Activated B cell treated with CpG ODN at 0.5 μM for 24 hours (primary cell): ENCODE measurements around the gene TSPAN13. TPM values are rescaled to one million over a fixed set of nuclear protein-coding genes. Genes with fewer than 3 reads are reported as not detected.

ENCODE experiments used
- ATAC-seq: fragments of 200-7000 bp; cut with Tn5 transposase; one replicate; pipeline ENCODE4 v1.10.0; 2021; ENCODE audit warnings: low read depth, mild to moderate bottlenecking, moderate library complexity
- CTCF ChIA-PET: fragments of 350-600 bp; sonication (Branson Sonifier 250); formaldehyde crosslinking; loops from one replicate; lab custom pipeline; 2021; ENCODE audit warnings: antibody characterized with exemption; lab: Charles Lee
- POLR2A ChIA-PET: fragments of 350-600 bp; sonication (Branson Sonifier 250); formaldehyde crosslinking; loops from one replicate; lab custom pipeline; 2021; ENCODE audit warnings: antibody characterized with exemption; lab: Charles Lee
- DNase-seq: peaks from one replicate; pipeline ENCODE4 v3.0.0; 2022
- H3K27ac Mint-ChIP-seq: one replicate; pipeline ENCODE4 v1.8.0; 2020; ENCODE audit warnings: mixed read lengths
- H3K27me3 Mint-ChIP-seq: one replicate; pipeline ENCODE4 v1.8.0; 2021; ENCODE audit warnings: mixed read lengths
- H3K36me3 Mint-ChIP-seq: one replicate; pipeline ENCODE4 v1.8.0; 2021; ENCODE audit warnings: low read depth, mixed read lengths
- H3K4me1 Mint-ChIP-seq: one replicate; pipeline ENCODE4 v1.8.0; 2021; ENCODE audit warnings: mixed read lengths
- H3K4me3 Mint-ChIP-seq: one replicate; pipeline ENCODE4 v1.8.0; 2020; ENCODE audit warnings: mild to moderate bottlenecking, mixed read lengths
- H3K9me3 Mint-ChIP-seq: one replicate; pipeline ENCODE4 v1.8.0; 2020; ENCODE audit warnings: mixed read lengths
- intact Hi-C: fragments of 100-400 bp; cut with micrococcal nuclease; formaldehyde crosslinking; loops from one replicate; pipeline ENCODE4 v1.15.1; 2024
- total RNA-seq: library from RNA; stranded (reverse); gene quantifications from 2 replicates; pipeline ENCODE4 v1.2.3, GENCODE V29; 2022
- TF ChIP-seq, protein P1 (sequence below): fragments of 200-600 bp; IDR thresholded peaks from one replicate; pipeline ENCODE4 v1.8.0; 2022; ENCODE audit warnings: antibody characterized with exemption, mild to moderate bottlenecking

The TSPAN13 gene
- total RNA-seq, 1 donor from 2014 or later, result 15.1 TPM

DNA sequence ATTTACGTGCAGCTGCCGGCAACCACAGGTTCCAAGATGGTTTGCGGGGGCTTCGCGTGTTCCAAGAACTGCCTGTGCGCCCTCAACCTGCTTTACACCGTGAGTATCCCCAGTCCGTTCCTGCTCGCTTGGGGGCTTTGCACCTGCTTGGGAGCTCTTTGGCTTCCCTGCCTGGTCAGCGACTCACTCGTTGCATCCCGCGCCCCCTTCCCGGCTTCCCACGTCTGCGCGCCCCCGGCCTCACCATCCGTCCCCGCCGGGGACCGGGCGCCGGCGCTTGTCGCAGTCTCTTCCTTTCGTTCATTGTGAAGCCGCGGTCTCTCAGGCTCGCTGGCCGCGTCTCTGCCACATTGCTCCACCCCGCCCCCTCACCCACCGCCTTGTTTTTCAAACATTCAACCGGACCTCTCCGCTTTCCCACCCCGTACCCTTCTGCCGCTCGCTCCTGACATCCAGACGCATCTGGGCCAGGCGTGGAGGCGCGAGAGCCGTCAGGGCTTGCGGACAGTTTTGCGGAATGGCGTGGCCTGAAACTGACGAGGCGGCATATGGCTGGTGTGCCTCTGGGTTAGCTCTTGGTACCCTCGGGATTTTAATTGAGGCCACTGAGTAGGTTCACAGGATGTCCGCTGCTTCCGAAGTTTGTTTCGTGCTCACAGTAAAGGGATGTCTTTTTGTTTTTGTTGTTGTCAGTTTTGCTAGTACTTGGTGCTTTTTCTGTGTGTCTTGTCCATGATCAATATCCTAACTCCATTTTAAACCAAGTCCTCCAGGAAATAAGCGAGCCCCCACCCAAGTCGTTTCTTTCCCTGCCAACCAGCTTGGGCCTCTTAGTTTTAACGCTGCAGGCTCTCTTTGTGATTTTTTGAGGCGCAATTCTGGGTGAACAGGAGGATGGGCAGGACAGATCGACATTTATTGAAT, 639 bp downstream of the TSPAN13 start:
- Mint-ChIP-seq H3K27ac (peak overlapping the region; percentile 84), H3K4me1 (peaks cover 53% of the 10 kb centered on the region), H3K27me3 (no peaks in the 10 kb centered on the region), H3K36me3 (peaks cover 3% of the 10 kb centered on the region), H3K4me3 (peak overlapping the region; percentile 88), H3K9me3 (no peaks in the 10 kb centered on the region)
- DNase-seq, result peak; percentile 44
- intact Hi-C loops, result loop anchor here (1.0 to 10.0 kb wide), 4 partner anchors 108 to 1751 kb away; partner anchors contain the start of genes BZW2 and CRPPA
- POLR2A ChIA-PET, result interaction anchor here (0.7 to 2.2 kb wide), 5 partner anchors 9 to 544 kb away, joined by 3 to 8 read pairs (median 5); partner anchors contain the start of genes AHR, ANKMY2 and BZW2
- TF ChIP-seq, protein P1, sequence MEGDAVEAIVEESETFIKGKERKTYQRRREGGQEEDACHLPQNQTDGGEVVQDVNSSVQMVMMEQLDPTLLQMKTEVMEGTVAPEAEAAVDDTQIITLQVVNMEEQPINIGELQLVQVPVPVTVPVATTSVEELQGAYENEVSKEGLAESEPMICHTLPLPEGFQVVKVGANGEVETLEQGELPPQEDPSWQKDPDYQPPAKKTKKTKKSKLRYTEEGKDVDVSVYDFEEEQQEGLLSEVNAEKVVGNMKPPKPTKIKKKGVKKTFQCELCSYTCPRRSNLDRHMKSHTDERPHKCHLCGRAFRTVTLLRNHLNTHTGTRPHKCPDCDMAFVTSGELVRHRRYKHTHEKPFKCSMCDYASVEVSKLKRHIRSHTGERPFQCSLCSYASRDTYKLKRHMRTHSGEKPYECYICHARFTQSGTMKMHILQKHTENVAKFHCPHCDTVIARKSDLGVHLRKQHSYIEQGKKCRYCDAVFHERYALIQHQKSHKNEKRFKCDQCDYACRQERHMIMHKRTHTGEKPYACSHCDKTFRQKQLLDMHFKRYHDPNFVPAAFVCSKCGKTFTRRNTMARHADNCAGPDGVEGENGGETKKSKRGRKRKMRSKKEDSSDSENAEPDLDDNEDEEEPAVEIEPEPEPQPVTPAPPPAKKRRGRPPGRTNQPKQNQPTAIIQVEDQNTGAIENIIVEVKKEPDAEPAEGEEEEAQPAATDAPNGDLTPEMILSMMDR, result no peak
- peak; percentile 27 for ATAC-seq
- CTCF ChIA-PET, result interaction anchor here (0.9 to 1.4 kb wide), 2 partner anchors 49 to 164 kb away, joined by 3 read pairs; no protein-coding TSS in a partner anchor

DNA sequence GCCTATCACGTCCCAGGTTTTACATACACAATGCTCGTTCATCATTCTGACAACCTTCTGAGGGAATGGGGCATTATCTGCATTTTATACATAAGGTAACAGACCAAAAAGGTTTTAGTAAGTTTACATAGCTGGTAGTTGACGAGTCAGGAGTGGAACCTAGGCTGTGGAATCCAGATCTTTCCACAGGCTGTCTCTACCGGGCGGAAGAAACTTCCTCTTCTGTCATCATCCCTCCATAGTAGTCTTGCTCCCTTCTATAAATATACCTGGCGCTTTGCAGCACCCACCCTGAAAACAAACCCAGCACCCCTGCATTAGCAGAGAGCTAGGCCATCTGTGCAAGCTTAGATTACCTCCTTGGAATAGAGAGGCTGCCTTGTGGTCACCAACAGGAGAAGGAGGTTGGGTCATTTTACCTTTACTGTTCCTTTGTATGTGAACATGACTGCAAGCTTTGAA, 1.3 kb downstream of the TSPAN13 start:
- TF ChIP-seq, protein P1, result no peak
- intact Hi-C loops, result loop anchor here (1.0 to 10.0 kb wide), 5 partner anchors 16 to 1750 kb away; no protein-coding TSS in a partner anchor
- Mint-ChIP-seq H3K9me3 (no peaks in the 10 kb centered on the region), H3K4me3 (peak overlapping the region; percentile 88), H3K27me3 (no peaks in the 10 kb centered on the region), H3K27ac (peak overlapping the region; percentile 84), H3K4me1 (peaks cover 60% of the 10 kb centered on the region), H3K36me3 (peaks cover 7% of the 10 kb centered on the region)
- DNase-seq (no peak), ATAC-seq (no peak)
- ChIA-PET CTCF (interaction anchor here (1.4 kb wide), 1 partner anchor 163 kb away, joined by 3 read pairs; no protein-coding TSS in a partner anchor), POLR2A (interaction anchor here (1.3 to 2.2 kb wide), 4 partner anchors 15 to 544 kb away, joined by 3 to 6 read pairs (median 4); partner anchors contain the start of genes AHR, ANKMY2 and BZW2)

DNA sequence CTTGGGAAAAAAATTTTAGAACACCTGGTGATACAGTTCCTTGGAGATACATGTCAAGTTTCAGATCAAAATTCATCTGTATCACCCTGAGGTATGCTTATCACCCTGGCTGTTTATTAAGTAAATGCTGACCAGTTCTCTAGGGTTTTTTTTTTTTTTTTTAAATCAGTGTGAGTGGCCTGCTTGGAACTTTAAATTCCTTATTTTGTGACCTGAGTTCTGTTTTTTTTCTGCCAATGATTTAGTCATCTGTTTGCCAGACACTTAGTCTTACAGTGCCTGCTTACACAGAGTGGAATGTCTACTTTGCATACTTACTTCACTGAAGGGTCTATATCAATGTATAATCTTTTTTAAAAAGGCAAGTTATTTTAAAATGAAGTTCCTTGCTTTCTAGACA, 1.8 kb downstream of the TSPAN13 start:
- Mint-ChIP-seq H3K4me3 (peak overlapping the region; percentile 88), H3K9me3 (no peaks in the 10 kb centered on the region)

DNA sequence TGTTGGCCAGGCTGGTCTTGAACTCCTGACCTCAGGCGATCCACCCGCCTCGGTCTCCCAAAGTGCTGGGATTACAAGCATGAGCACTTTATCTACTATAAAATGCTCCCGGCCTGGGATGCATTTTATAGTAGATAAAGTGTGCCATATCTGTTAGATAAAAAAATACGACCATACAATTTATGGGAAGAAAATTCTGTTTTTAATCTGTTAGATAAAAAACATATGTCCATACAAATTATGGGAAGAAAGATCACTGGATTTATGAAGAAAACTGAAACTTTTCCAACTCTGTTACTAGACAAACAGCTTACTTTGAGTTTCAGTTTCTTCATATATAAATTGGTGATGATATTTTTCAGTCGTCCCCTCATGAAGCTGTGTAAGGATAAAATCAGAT, 4.5 kb downstream of the TSPAN13 start:
- intact Hi-C loops, result loop anchor here (1.0 to 10.0 kb wide), 7 partner anchors 43 to 1747 kb away; partner anchors contain the start of gene AHR
- Mint-ChIP-seq H3K27me3 (no peaks in the 10 kb centered on the region), H3K4me1 (peaks cover 89% of the 10 kb centered on the region), H3K9me3 (no peaks in the 10 kb centered on the region), H3K36me3 (peaks cover 16% of the 10 kb centered on the region), H3K27ac (no peak overlapping the region), H3K4me3 (no peak overlapping the region)
- ATAC-seq (no peak), DNase-seq (no peak)
- TF ChIP-seq, protein P1, result no peak
- ChIA-PET POLR2A (interaction anchor here (1.8 to 3.1 kb wide), 2 partner anchors 12 to 112 kb away, joined by 5 to 19 read pairs; partner anchors contain the start of genes ANKMY2 and BZW2), CTCF (interaction anchor here (0.7 to 1.3 kb wide), 2 partner anchors 13 to 166 kb away, joined by 3 read pairs; no protein-coding TSS in a partner anchor)

More for the DNA sequence above, 1.8 kb downstream of the TSPAN13 start:
- intact Hi-C loops, result loop anchor here (1.0 to 10.0 kb wide), 5 partner anchors 16 to 1749 kb away; no protein-coding TSS in a partner anchor
- TF ChIP-seq, protein P1, result no peak
- Mint-ChIP-seq H3K27ac (peak overlapping the region; percentile 84), H3K27me3 (no peaks in the 10 kb centered on the region), H3K36me3 (peaks cover 7% of the 10 kb centered on the region), H3K4me1 (peaks cover 65% of the 10 kb centered on the region)
- DNase-seq (no peak), ATAC-seq (no peak)
- POLR2A ChIA-PET, result interaction anchor here (1.3 to 2.2 kb wide), 3 partner anchors 45 to 543 kb away, joined by 4 to 6 read pairs (median 5); partner anchors contain the start of genes AHR, ANKMY2 and BZW2
- CTCF ChIA-PET, result interaction anchor here (1.4 kb wide), 1 partner anchor 163 kb away, joined by 3 read pairs; no protein-coding TSS in a partner anchor
